ENCODE measurements around the gene ARHGAP15.

The ARHGAP15 gene

GRCh38 chr2:143128681-143129580, at the start of gene ARHGAP15:
Gene ARHGAP15 (plus strand): TSS chr2:143129419.
- in situ Hi-C loops (cut with HindIII; ENCODE audit: low sequenced_read_pairs): no loop called here

GRCh38 chr2:143081616-143082015, 47.6 kb upstream of the ARHGAP15 start:
- in situ Hi-C loops (cut with HindIII; ENCODE audit: low sequenced_read_pairs): loop anchor here (5.0 kb wide), 1 partner anchor 44 kb away; no protein-coding TSS in a partner anchor

GRCh38 chr2:143083636-143084035, 45.6 kb upstream of the ARHGAP15 start:
- in situ Hi-C loops (cut with HindIII; ENCODE audit: low sequenced_read_pairs): loop anchor here (5.0 kb wide), 1 partner anchor 46 kb away; no protein-coding TSS in a partner anchor

- in situ Hi-C loops (cut with HindIII; ENCODE audit: low sequenced_read_pairs): loop anchor here (5.0 kb wide), 1 partner anchor 47 kb away; no protein-coding TSS in a partner anchor
Observed at GRCh38 chr2:143084462-143084861, 44.8 kb upstream of the ARHGAP15 start.

GRCh38 chr2:143085125-143085784, 44.0 kb upstream of the ARHGAP15 start:
- in situ Hi-C loops (cut with HindIII; ENCODE audit: low sequenced_read_pairs): loop anchor here (5.0 kb wide), 1 partner anchor 182 kb away; no protein-coding TSS in a partner anchor

GRCh38 chr2:143087033-143087432, 42.2 kb upstream of the ARHGAP15 start:
- in situ Hi-C loops (cut with HindIII; ENCODE audit: low sequenced_read_pairs): loop anchor here (5.0 kb wide), 1 partner anchor 180 kb away; no protein-coding TSS in a partner anchor

GRCh38 chr2:143088388-143088787, 40.8 kb upstream of the ARHGAP15 start:
- in situ Hi-C loops (cut with HindIII; ENCODE audit: low sequenced_read_pairs): loop anchor here (5.0 kb wide), 1 partner anchor 179 kb away; no protein-coding TSS in a partner anchor

- in situ Hi-C loops (cut with HindIII; ENCODE audit: low sequenced_read_pairs): loop anchor here (5.0 kb wide), 1 partner anchor 178 kb away; no protein-coding TSS in a partner anchor
Observed at GRCh38 chr2:143089520-143089919, 39.7 kb upstream of the ARHGAP15 start.

GRCh38 chr2:143110758-143111428, 18.3 kb upstream of the ARHGAP15 start:
- in situ Hi-C loops (cut with HindIII; ENCODE audit: low sequenced_read_pairs): no loop called here

- in situ Hi-C loops (cut with HindIII; ENCODE audit: low sequenced_read_pairs): no loop called here
Observed at GRCh38 chr2:143117225-143117624, 12.0 kb upstream of the ARHGAP15 start.

GRCh38 chr2:143121079-143121478, 8.1 kb upstream of the ARHGAP15 start:
- in situ Hi-C loops (cut with HindIII; ENCODE audit: low sequenced_read_pairs): no loop called here

GRCh38 chr2:143121957-143122356, 7.3 kb upstream of the ARHGAP15 start:
- in situ Hi-C loops (cut with HindIII; ENCODE audit: low sequenced_read_pairs): no loop called here

- in situ Hi-C loops (cut with HindIII; ENCODE audit: low sequenced_read_pairs): no loop called here
Observed at GRCh38 chr2:143123911-143124310, 5.3 kb upstream of the ARHGAP15 start.

GRCh38 chr2:143124445-143124844, 4.8 kb upstream of the ARHGAP15 start:
- in situ Hi-C loops (cut with HindIII; ENCODE audit: low sequenced_read_pairs): no loop called here

GRCh38 chr2:143125717-143126116, 3.5 kb upstream of the ARHGAP15 start:
- in situ Hi-C loops (cut with HindIII; ENCODE audit: low sequenced_read_pairs): no loop called here

GRCh38 chr2:143132355-143132754, 3.1 kb downstream of the ARHGAP15 start:
- in situ Hi-C loops (cut with HindIII; ENCODE audit: low sequenced_read_pairs): no loop called here

GRCh38 chr2:143133783-143134182, 4.6 kb downstream of the ARHGAP15 start:
- in situ Hi-C loops (cut with HindIII; ENCODE audit: low sequenced_read_pairs): no loop called here

- in situ Hi-C loops (cut with HindIII; ENCODE audit: low sequenced_read_pairs): no loop called here
Observed at GRCh38 chr2:143138292-143138691, 9.1 kb downstream of the ARHGAP15 start.

GRCh38 chr2:143139835-143140393, 10.7 kb downstream of the ARHGAP15 start:
- in situ Hi-C loops (cut with HindIII; ENCODE audit: low sequenced_read_pairs): no loop called here

- in situ Hi-C loops (cut with HindIII; ENCODE audit: low sequenced_read_pairs): no loop called here
Observed at GRCh38 chr2:143140864-143141661, 11.8 kb downstream of the ARHGAP15 start.
